ENCODE results near the gene RALGDS.

RALGDS gene

DNA sequence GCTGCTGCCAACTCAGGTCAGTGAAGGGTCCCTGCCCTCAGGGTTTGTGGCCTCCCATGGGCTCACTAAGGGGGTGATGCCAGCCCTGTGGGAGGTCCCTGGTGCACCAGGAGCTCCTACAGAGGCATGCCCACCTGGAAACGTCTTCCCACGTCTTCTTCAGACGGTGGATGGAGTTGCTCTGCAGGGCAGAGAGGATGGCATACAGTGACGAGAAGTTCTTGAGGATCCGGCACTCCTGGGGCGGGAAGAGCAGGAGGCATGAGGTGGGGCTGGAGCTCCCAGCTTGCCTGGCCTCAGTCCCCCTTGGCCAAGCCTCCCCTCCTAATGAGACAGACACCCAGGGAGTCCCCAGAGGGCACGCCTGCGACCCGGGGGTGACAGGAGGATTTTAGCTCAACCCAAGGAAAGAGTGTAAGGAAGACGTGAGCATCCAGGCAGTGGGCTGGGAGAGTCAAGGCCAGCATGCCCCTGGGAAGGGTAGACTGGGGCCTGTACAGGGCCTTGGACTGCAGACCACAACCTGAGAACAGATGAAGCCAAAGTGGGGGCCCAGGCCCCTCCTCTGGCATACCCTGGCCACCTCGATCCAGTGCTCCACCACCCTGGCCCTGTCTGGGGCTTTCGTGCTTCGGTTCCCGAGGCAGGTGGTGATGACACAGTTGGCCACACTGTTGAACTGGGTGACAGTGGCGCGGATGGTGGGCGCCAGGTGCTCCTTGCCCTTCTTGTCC lies 14.4 kb downstream of the RALGDS start:
- H3K4me3 Mint-ChIP-seq, result no peak overlapping the region
- H3K9me3 Mint-ChIP-seq, result no peaks in the 10 kb centered on the region
- CTCF ChIA-PET, result interaction anchor here (1.1 to 23.0 kb wide), 4 partner anchors 25 to 58 kb away, joined by 3 to 357 read pairs (median 6); no protein-coding TSS in a partner anchor
- peaks cover 4% of the 10 kb centered on the region for H3K4me1 Mint-ChIP-seq
- no peaks in the 10 kb centered on the region for H3K27me3 Mint-ChIP-seq
- H3K27ac Mint-ChIP-seq, result no peak overlapping the region
- H3K36me3 Mint-ChIP-seq, result peaks cover 40% of the 10 kb centered on the region
- DNase-seq, result peak; percentile 12

DNA sequence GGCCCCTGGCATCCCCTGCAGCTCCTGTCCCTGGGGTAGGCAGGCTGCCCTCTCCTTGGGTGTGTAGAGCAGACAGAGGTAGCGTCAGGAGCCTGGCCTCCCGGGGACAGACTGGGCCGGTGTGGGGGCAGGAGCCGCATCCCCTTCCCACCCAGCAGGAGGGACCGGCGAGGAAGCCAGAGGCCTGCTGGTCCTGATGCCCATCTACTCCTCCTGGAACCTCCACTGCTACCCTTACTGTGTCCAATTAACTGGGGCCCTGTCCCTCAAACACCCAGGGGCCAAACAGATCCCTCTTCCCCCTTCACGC lies 15.6 kb downstream of the RALGDS start:
- Mint-ChIP-seq H3K4me3 (no peak overlapping the region), H3K36me3 (peaks cover 50% of the 10 kb centered on the region), H3K27ac (no peak overlapping the region), H3K9me3 (no peaks in the 10 kb centered on the region), H3K4me1 (peaks cover 4% of the 10 kb centered on the region), H3K27me3 (no peaks in the 10 kb centered on the region)
- DNase-seq, result peak; percentile 9
- CTCF ChIA-PET, result interaction anchor here (1.8 to 23.0 kb wide), 3 partner anchors 9 to 41 kb away, joined by 7 to 357 read pairs (median 24); no protein-coding TSS in a partner anchor

DNA sequence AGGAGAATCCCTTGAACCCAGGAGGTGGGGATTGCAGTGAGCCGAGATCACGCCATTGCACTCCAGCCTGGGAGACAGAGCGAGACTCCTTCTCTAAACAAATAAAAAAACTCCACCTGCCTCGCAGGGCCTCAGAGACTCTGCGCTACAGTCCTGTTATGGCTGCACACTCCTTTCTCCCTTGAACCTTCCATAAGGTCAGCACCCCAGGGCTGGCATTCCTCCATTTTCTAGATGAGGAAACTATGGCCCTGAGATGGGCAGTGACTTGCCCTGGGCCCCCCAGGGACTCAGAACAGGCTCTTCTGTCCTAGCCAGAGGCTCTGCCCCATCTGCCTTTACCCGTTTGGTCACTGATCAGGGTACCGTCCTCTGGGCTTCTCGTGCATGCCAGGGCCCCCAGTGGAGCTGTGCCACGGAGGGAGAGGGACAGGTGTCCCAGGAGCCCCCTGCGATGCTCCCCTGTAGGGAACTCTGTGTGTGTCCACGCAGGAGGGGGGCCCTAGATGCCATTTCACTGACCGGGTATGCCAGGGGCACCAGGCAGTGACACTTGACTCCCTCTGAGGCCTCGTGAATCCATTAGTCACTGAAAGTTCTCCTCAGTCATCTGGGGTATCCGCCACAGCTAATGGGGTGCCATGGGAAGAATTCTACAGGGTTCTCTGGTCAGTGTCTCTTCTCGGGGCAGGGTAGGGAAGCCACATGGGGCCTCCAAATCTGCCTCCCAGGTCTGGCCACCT lies 16.2 kb downstream of the RALGDS start:
- Mint-ChIP-seq H3K27ac (peak overlapping the region; percentile 33), H3K9me3 (no peaks in the 10 kb centered on the region), H3K4me3 (no peak overlapping the region), H3K36me3 (peaks cover 48% of the 10 kb centered on the region), H3K27me3 (no peaks in the 10 kb centered on the region), H3K4me1 (peaks cover 4% of the 10 kb centered on the region)
- CTCF ChIA-PET, result interaction anchor here (4.4 to 23.0 kb wide), 2 partner anchors 10 to 42 kb away, joined by 24 to 357 read pairs; no protein-coding TSS in a partner anchor
- DNase-seq, result peak; percentile 3

DNA sequence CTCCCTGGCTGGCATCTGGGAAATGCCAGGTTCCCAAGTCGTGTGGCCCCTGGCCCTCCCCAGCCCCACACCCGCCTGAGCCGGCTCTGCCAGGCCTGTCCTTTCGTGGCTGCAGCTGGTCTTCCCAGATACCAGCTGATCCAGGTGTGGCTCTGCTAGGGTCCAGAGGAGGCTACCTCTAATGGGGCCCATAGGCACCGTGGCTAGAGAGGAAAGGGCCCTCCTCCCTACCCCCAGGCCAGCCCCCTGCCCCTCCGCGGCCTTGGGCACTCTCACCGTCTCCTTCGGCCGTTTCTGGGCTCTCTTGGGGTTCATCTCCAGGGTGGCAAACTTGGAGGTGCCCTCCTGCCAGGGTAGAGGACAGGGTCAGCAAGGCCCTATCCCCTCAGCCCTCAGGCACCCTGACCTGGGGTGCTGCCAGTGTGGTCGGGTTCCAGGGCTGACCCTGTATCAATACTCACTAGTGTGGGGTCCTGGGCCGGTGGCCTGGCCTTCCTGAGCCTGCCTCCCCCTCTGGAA lies 17.0 kb downstream of the RALGDS start:
- CTCF ChIA-PET, result interaction anchor here (1.4 to 23.0 kb wide), 5 partner anchors 9 to 43 kb away, joined by 3 to 357 read pairs (median 5); no protein-coding TSS in a partner anchor
- Mint-ChIP-seq H3K4me1 (peaks cover 4% of the 10 kb centered on the region), H3K4me3 (no peak overlapping the region), H3K27ac (no peak overlapping the region), H3K27me3 (no peaks in the 10 kb centered on the region), H3K9me3 (no peaks in the 10 kb centered on the region), H3K36me3 (peaks cover 46% of the 10 kb centered on the region)
- no peak for DNase-seq

DNA sequence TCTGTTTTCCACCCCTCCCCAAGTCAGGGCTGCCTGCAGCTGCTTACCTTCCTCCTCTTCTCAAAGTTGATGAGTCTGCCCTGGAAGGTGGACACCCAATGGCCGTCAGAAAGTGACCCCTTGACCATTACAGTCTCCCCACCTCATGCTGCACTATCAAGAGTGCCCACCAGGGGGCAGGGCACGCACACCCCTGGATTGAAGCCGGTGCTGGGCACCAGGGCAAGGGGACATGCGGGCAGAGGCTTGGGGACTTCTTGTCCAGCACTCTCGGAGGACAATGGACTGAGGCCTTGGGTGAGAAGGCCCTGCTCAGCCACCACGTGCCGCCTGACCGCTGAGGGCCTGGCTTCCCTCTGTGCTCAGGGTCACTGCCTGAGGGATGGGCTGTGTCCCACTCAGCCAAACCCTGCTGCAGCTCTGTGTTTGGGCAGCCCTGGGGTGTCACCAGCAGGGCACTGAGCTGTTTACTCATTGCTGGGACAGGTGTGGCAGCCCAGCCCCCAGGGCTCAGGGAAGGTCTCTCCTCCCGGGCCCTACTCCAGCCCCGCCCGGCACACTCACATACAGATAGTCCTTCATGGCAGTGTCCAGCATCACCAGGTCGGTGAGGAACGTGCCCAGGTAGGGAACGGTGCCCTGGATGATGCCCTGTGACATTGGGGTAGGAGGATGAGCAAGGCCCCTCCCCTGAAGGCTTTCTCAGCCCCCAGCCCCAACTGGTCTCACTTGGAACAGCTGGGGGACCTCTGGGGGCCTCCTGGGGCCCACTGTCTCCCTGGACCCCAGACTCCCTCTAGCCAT lies 17.7 kb downstream of the RALGDS start:
- peaks cover 4% of the 10 kb centered on the region for H3K4me1 Mint-ChIP-seq
- H3K4me3 Mint-ChIP-seq, result no peak overlapping the region
- H3K27me3 Mint-ChIP-seq, result no peaks in the 10 kb centered on the region
- peak; percentile 67 for DNase-seq
- H3K9me3 Mint-ChIP-seq, result no peaks in the 10 kb centered on the region
- peak overlapping the region; percentile 54 for H3K27ac Mint-ChIP-seq
- peaks cover 48% of the 10 kb centered on the region for H3K36me3 Mint-ChIP-seq
- CTCF ChIA-PET, result interaction anchor here (1.0 to 23.0 kb wide), 10 partner anchors 9 to 83 kb away, joined by 3 to 357 read pairs (median 4); no protein-coding TSS in a partner anchor

DNA sequence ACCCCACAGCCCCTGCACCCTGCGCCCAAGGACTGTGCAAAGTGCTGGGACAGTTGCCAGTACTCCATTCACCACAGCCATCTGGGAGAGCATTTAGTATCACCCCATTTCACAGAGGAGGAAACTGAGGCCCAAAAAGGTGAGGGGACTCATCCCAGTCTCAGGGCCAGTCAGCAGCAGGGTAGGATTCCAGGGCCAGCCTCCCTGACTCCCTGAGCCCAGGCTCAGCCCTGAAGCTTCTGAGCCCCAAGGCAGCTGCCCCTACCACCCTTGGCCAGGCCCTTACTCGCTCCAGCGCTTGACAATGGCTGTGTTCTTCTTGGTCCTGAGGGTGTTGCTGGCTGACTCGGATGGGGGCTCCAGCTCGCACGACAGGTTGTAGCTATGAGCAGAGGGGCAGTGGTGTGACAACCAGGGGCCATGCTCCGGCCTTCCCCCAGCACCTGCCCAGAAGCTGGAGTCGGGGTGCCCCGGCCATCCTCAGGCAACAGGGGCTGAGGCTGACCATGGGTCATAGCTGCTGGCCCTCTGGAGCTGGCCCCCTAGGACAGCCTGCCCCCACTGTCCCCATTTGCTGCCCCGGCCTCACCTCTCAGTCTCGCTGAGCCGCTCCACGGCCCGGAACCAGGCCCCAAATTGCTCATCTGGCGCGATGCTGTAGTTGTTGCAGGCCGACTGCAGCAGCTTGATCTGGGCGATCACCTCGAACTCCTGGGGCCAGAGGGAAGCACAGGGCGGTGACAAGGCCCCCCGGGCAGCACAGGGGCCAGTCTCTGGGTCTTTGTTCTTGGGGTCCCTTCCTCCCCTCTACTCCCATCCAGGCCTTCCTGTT lies 18.6 kb downstream of the RALGDS start:
- Mint-ChIP-seq H3K27me3 (no peaks in the 10 kb centered on the region), H3K4me1 (peaks cover 4% of the 10 kb centered on the region), H3K27ac (no peak overlapping the region), H3K9me3 (no peaks in the 10 kb centered on the region), H3K36me3 (peaks cover 50% of the 10 kb centered on the region), H3K4me3 (no peak overlapping the region)
- CTCF ChIA-PET, result interaction anchor here (0.9 to 23.0 kb wide), 12 partner anchors 8 to 84 kb away, joined by 3 to 357 read pairs (median 4); no protein-coding TSS in a partner anchor
- DNase-seq, result no peak

DNA sequence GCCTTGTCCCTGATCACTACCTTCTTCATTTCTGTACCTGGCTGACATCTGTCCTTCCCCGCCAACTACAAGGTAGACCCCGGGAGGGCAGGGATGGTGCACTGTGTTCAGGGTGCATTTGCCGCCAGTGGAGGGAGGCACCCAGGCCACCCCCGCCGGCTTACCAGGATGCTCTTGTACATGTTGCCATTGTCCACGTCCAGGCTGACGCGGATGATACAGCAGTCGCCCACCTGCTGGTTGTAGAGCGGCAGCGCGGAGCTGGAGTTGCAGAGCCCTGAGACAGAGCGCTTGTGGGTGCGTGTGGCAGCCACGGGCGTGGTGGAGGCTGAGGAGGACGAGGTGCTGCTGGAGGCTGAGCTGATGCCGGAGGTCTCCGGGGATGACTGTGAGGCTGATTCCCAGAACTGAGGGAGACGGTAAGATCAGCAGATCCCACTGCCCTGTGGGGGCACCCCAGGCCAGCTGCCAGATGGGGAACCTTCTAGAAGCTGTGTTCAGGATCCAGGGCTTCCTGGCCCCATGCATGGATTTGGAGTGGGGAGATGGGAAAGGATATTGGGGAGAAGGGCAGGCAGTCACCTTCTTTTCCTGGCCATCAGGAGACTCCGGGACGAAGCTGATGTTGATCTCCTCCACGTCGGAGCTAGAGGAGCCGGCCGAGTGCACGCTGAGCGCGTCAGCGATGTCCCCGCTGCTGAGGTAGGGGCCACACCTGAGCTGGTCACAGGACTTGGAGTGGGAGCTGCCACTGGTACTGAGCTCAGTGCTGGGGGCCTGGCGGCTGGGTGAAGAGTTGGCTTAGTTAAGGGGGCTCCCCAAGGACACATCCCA lies 19.5 kb downstream of the RALGDS start:
- H3K4me1 Mint-ChIP-seq, result peaks cover 2% of the 10 kb centered on the region
- peaks cover 55% of the 10 kb centered on the region for H3K36me3 Mint-ChIP-seq
- no peak for DNase-seq
- peaks cover 1% of the 10 kb centered on the region for H3K9me3 Mint-ChIP-seq
- H3K4me3 Mint-ChIP-seq, result no peak overlapping the region
- H3K27ac Mint-ChIP-seq, result peak overlapping the region; percentile 30
- no peaks in the 10 kb centered on the region for H3K27me3 Mint-ChIP-seq
- CTCF ChIA-PET, result interaction anchor here (0.7 to 23.0 kb wide), 11 partner anchors 9 to 85 kb away, joined by 3 to 357 read pairs (median 4); no protein-coding TSS in a partner anchor

DNA sequence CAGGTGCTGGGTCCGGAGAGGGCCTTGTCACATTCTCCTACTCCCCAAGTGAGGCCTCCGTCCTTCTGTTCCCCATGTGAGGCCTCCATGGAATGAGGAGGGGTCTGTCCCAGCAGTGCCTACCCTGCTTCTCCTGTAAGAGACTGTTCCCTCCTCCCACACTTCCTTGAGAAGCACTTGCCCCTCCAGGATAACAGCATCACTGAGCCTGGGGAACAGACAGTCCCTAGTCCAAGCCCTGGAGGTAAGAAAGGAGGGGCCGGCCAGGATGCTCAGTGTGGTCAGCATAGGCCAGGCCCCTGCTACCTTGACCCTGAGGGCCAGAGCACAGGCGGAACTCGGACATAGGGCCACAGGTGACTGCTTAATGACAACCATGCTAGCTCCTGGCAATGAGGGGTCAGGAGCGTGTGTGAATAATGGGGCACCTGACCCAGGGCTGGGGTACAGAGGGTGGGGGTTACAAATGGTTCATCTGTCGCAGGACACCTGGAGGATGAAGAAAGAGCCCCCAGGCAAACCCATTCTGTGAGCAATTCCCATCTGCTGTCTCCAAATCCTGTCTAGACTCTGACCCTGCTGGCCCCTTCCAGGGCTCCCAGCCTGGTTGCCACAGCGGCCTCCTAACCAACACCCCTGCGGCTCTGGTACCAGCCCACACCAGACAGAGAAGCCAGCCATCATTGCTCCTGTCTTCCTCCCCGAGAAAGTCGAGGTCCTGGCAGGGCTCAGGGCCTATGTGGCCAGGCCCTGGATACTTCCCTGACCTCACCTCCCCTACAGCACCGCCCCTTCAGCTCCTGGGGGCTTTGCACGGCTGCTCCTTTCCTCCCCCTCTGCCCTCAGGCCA lies 20.3 kb downstream of the RALGDS start:
- Mint-ChIP-seq H3K4me1 (no peaks in the 10 kb centered on the region), H3K27ac (peak overlapping the region; percentile 30), H3K4me3 (no peak overlapping the region), H3K27me3 (no peaks in the 10 kb centered on the region), H3K9me3 (peaks cover 9% of the 10 kb centered on the region), H3K36me3 (peaks cover 61% of the 10 kb centered on the region)
- DNase-seq, result no peak
- CTCF ChIA-PET, result interaction anchor here (0.9 to 23.0 kb wide), 5 partner anchors 9 to 79 kb away, joined by 3 to 357 read pairs (median 4); no protein-coding TSS in a partner anchor

DNA sequence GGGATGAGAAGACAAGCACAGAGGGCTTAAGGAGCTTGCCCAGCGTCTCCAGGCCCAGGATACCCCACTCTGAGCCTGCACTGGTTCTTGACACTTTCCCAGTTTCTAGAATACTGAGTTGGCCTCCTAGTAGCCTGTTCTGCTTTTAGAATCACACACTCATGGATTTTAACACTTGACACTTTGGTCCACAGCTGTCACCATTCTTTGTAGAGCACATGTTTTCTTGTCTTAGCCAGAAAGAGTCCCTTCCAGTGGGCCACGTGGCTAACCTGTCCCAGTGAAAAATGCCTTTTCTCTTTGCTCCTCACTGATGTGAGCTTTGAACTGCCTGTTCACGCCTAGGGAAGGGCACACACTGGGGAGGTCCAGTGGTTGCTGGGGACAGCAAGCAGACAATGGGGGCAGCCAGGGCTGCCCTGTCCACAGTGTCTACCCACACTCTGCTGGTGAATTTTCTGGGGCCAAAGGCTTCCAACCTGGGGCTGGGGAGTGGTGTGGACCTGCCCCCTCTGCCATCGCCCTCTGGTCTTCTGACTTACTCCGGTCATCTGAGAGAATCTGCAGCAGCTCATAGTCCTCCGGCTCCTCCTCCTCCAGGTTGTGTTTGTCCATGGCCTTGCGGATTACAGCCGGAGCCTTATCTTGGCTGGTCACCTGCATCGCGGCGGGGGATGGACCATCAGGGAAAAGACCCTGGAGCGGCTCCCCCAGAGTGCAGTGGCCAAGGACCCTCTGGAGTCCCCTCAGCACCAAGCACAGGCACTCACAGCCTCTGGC lies 21.1 kb downstream of the RALGDS start:
- Mint-ChIP-seq H3K4me3 (no peak overlapping the region), H3K4me1 (no peaks in the 10 kb centered on the region), H3K27me3 (no peaks in the 10 kb centered on the region), H3K36me3 (peaks cover 65% of the 10 kb centered on the region), H3K27ac (no peak overlapping the region), H3K9me3 (peaks cover 11% of the 10 kb centered on the region)
- DNase-seq, result no peak
- CTCF ChIA-PET, result interaction anchor here (1.3 to 23.0 kb wide), 3 partner anchors 11 to 86 kb away, joined by 3 to 357 read pairs (median 4); no protein-coding TSS in a partner anchor

DNA sequence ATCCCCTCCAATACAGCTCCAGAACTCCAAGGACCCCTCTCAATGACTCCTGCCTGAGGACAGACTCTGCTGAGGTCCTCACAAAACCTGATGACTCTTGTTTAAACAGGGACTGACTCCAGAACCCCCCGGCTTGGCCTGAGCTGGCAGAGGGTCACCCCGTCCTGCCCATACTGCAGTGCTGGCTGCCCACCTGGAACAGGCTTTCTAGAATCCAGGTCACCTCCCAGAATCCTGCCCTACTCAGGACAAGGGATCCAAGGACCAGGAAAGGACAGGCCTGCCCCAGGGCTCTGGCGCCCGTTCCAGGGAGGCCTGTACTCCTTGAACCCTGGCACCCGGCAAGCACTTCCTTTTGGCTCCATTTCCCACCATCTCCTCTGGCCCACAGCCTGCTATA lies 22.2 kb downstream of the RALGDS start:
- DNase-seq, result no peak
- Mint-ChIP-seq H3K4me3 (no peak overlapping the region), H3K27ac (no peak overlapping the region), H3K36me3 (peaks cover 61% of the 10 kb centered on the region), H3K4me1 (no peaks in the 10 kb centered on the region), H3K9me3 (peaks cover 11% of the 10 kb centered on the region), H3K27me3 (no peaks in the 10 kb centered on the region)
- CTCF ChIA-PET, result interaction anchor here (1.3 to 23.0 kb wide), 3 partner anchors 12 to 87 kb away, joined by 3 to 357 read pairs (median 4); no protein-coding TSS in a partner anchor

DNA sequence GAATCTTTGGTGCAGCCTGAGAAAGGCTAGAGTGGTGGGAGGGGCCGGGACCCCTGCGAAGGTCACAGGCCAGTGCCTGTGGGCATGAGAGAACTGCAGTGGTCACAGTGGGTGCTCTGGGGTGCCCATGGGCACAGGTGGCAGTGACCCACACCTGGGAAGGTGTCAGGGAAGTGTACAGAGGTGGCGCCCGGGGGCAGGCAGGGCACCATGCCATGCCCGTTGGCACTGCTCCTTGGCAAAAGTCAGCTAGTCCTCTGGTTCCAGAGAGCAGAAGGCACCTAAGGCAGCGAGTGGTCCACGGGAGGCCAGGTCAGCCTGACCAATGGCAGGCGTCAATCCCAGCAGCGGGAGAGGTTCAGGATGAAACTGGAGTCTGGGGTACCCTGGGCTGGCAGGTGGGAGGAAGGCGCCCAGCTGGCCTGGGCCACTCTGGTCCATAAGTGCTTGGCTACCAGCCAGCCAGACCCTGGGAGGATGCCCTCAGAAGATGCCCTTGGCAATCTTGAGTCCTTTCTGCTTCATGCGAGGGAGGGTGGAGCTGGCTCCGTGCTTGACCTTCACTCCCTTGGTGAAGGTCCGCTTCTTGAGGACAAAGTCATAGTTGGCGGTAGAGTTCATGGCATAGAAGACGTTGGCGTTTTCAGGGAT lies 22.8 kb downstream of the RALGDS start:
- Mint-ChIP-seq H3K4me3 (no peak overlapping the region), H3K36me3 (peaks cover 61% of the 10 kb centered on the region), H3K4me1 (no peaks in the 10 kb centered on the region), H3K27me3 (no peaks in the 10 kb centered on the region), H3K27ac (no peak overlapping the region), H3K9me3 (peaks cover 11% of the 10 kb centered on the region)
- no peak for DNase-seq
- CTCF ChIA-PET, result interaction anchor here (23.0 kb wide), 1 partner anchor 48 kb away, joined by 357 read pairs; no protein-coding TSS in a partner anchor

All from activated naive CD4-positive, alpha-beta T cell treated with anti-CD3 and anti-CD28 coated beads, Interleukin-2, amount 10 ng/mL, durations not matched to agents 7 days and 5 days (primary cell).